ENCODE data around the gene KIAA1755. TPM values are rescaled to one million over a fixed set of nuclear protein-coding genes. Genes with fewer than 3 reads are reported as not detected.

Gene KIAA1755
- total RNA-seq, 1 experiment from 2014 or later, result 0.17 TPM

- Mint-ChIP-seq H3K36me3 (ENCODE audit: insufficient read depth in 1 of 3, low read depth in 3 of 3) (no peaks in the 10 kb centered on the region), H3K27ac (no peak overlapping the region)
Measured at GRCh38 chr20:38231531-38232121, 28.9 kb downstream of the KIAA1755 start.

More at GRCh38 chr20:38231531-38232121, 28.9 kb downstream of the KIAA1755 start:
- Histone ChIP-seq H3K79me1 (ENCODE audit: insufficient read depth, low read depth, low read length, poor library complexity, severe bottlenecking) (no peaks in the 10 kb centered on the region), H3K4me1 (ENCODE audit: insufficient read depth, low read length) (no peaks in the 10 kb centered on the region), H3K9ac (ENCODE audit: extremely low read depth, insufficient read length, low read length) (no peak overlapping the region), H3K27ac (ENCODE audit: insufficient read length, low read depth, low read length) (no peak overlapping the region), H4K8ac (replicated peaks; ENCODE audit: insufficient read length, low read depth, low read length) (no peak overlapping the region), H3K14ac (ENCODE audit: insufficient read depth, low read length) (no peak overlapping the region), H4K5ac (ENCODE audit: insufficient read length, low read depth, low read length) (no peak overlapping the region), H3K18ac (ENCODE audit: insufficient read length, low read depth, low read length) (no peak overlapping the region), H3K4ac (ENCODE audit: low read depth, low read length) (no peak overlapping the region), H2BK120ac (ENCODE audit: low read depth, low read length, poor library complexity, severe bottlenecking) (no peak overlapping the region), H3K56ac (ENCODE audit: insufficient read length, low read depth, low read length) (no peak overlapping the region), H3K9me3 (ENCODE audit: control insufficient read depth, low read depth, low read length) (no peaks in the 10 kb centered on the region), H2BK5ac (ENCODE audit: insufficient read length, low read length) (no peak overlapping the region), H2BK12ac (ENCODE audit: insufficient read length, low read depth, low read length) (no peak overlapping the region), H2BK20ac (ENCODE audit: low read depth, low read length, poor library complexity, severe bottlenecking) (no peak overlapping the region), H4K20me1 (ENCODE audit: control insufficient read depth, insufficient read depth, insufficient read length) (no peaks in the 10 kb centered on the region), H3K4me2 (ENCODE audit: insufficient read depth, insufficient read length, low read length) (no peak overlapping the region), H3K23me2 (ENCODE audit: insufficient read length, low read depth, low read length, poor library complexity, severe bottlenecking) (no peaks in the 10 kb centered on the region), H3K79me2 (ENCODE audit: insufficient read depth, low read length) (no peaks in the 10 kb centered on the region), H3T11ph (ENCODE audit: low read length) (no peak overlapping the region), H4K91ac (ENCODE audit: insufficient read length, low read depth, low read length) (no peak overlapping the region), H3K27me3 (ENCODE audit: insufficient read depth, low read length) (no peaks in the 10 kb centered on the region), H2AK5ac (ENCODE audit: insufficient read length, low read length) (no peak overlapping the region), H2AFZ (ENCODE audit: low read length) (no peak overlapping the region), H3K23ac (ENCODE audit: insufficient read length, low read depth, low read length) (no peak overlapping the region), H2BK15ac (ENCODE audit: low read depth, low read length) (no peak overlapping the region)
- H3K9me3 Mint-ChIP-seq, result no peaks in the 10 kb centered on the region
- no CpG with 5 or more reads among the region's 10 CpGs for WGBS (ENCODE audit: extremely low coverage, insufficient read length, low lambda C conversion rate)
- no peaks in the 10 kb centered on the region for H3K4me1 Mint-ChIP-seq
- TF ChIP-seq, protein P1, sequence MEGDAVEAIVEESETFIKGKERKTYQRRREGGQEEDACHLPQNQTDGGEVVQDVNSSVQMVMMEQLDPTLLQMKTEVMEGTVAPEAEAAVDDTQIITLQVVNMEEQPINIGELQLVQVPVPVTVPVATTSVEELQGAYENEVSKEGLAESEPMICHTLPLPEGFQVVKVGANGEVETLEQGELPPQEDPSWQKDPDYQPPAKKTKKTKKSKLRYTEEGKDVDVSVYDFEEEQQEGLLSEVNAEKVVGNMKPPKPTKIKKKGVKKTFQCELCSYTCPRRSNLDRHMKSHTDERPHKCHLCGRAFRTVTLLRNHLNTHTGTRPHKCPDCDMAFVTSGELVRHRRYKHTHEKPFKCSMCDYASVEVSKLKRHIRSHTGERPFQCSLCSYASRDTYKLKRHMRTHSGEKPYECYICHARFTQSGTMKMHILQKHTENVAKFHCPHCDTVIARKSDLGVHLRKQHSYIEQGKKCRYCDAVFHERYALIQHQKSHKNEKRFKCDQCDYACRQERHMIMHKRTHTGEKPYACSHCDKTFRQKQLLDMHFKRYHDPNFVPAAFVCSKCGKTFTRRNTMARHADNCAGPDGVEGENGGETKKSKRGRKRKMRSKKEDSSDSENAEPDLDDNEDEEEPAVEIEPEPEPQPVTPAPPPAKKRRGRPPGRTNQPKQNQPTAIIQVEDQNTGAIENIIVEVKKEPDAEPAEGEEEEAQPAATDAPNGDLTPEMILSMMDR (conservative IDR thresholded peaks at IDR 0.05), result no peak
- H3K4me3 Mint-ChIP-seq, result no peak overlapping the region
- peaks cover 4% of the 10 kb centered on the region for H3K27me3 Mint-ChIP-seq (ENCODE audit: low read depth)
- no peak for DNase-seq

Measured in H9 (cell line).